Uterus (tissue), 4 donors: ENCODE data around the gene HNRNPH2. TPM values are rescaled to one million over a fixed set of nuclear protein-coding genes. Genes with fewer than 3 reads are reported as not detected.

ENCODE experiments used
- DNase-seq, 2 donors: peaks; one replicate each; pipeline ENCODE4 v3.0.0-alpha.2; 2019 to 2020
- H3K27ac ChIP-seq, 2 donors: fragments of 200-600 bp; sonication (generic); 1 replicate in 1 of 2; 2 replicates in 1 of 2; pipeline ENCODE4 v1.5.1; 2016 to 2018
- H3K27me3 ChIP-seq, 2 donors: fragments of 200-600 bp; sonication (generic); one replicate each; pipeline ENCODE4 v1.5.1; 2018 to 2019; ENCODE audit warnings: control low read depth in 1 of 2
- H3K36me3 ChIP-seq, 2 donors: fragments of 200-600 bp; sonication (generic); one replicate each; pipeline ENCODE4 v1.5.1; 2019; ENCODE audit warnings: control low read depth in 1 of 2
- H3K4me1 ChIP-seq, 2 donors: fragments of 200-600 bp; sonication (generic); one replicate each; pipeline ENCODE4 v1.5.1; 2018 to 2019; ENCODE audit warnings: control low read depth in 1 of 2
- H3K4me3 ChIP-seq, 2 donors: fragments of 200-600 bp; sonication (generic); 1 replicate in 1 of 2; 2 replicates in 1 of 2; pipeline ENCODE4 v1.5.1; 2018 to 2019; ENCODE audit warnings: mild to moderate bottlenecking in 1 of 2
- H3K9me3 ChIP-seq, 2 donors: fragments of 200-600 bp; sonication (generic); one replicate each; pipeline ENCODE4 v1.5.1; 2019; ENCODE audit warnings: control low read depth in 1 of 2
- POLR2A ChIP-seq, 2 donors: fragments of 450-650 bp; IDR thresholded peaks; one replicate each; pipeline ENCODE4 v1.6.1; 2016; ENCODE audit warnings: antibody characterized with exemption in 2 of 2, mild to moderate bottlenecking in 1 of 2, moderate library complexity in 1 of 2
- intact Hi-C: fragments of 100-400 bp; cut with DNase I; formaldehyde crosslinking; loops from one replicate; pipeline ENCODE4 v1.15.1; 2023; ENCODE audit warnings: low total_unique reads
- total RNA-seq, 4 donors: library from RNA; depleted of rRNA in 3 of 4; stranded (reverse); fragments of >200 nt in 3 of 4; gene quantifications; one replicate each; pipeline versions ENCODE4 v1.1.0 to v1.2.4, GENCODE V29; 2014 to 2023
- TF ChIP-seq, protein P1 (sequence below), 4 experiments: fragments of 200-600 bp in 2 of 4; fragments of 450-650 bp in 2 of 4; sonication (generic) in 2 of 4; IDR thresholded peaks; one replicate each; pipeline ENCODE4 v1.5.1; 2016 to 2019; ENCODE audit warnings: antibody characterized with exemption in 4 of 4, mild to moderate bottlenecking in 2 of 4, moderate library complexity in 1 of 4
- donor health status: DM: yes; HTN: yes; CAD: no.

Gene HNRNPH2
- total RNA-seq, 4 donors from 2014 or later: 22.0 to 87.2 (median 40.7) TPM

DNA sequence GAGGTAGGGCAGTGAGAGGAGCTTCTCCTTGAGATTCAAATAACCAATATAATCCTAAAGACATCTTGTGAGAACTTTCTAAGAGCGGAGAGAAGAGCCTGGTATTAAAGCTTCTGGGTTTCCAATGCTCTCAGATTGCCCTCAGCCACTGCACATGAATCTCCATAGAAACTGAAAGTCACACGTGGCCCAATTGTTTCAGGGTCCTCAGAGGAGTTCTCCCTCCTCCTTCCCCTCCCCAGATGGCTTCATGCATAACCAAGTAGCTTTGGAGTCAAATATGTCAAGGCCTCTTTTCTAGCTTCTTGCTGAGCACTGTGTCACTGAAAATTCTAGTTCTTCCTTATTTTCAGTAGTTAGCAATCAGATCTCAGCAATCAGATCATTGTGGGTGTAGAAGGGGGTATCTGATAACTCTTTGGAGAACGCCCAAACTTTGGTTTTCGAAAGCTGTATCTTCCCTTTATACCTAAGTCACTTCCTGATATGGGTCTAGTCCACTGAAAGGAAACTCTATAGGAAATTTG, 24.3 kb upstream of the HNRNPH2 start:
- H3K27me3 ChIP-seq: no peaks in the 10 kb centered on the region
- no peaks in the 10 kb centered on the region for H3K36me3 ChIP-seq
- TF ChIP-seq POLR2A (IDR thresholded peaks at IDR 0.05): no peak
- TF ChIP-seq, protein P1, sequence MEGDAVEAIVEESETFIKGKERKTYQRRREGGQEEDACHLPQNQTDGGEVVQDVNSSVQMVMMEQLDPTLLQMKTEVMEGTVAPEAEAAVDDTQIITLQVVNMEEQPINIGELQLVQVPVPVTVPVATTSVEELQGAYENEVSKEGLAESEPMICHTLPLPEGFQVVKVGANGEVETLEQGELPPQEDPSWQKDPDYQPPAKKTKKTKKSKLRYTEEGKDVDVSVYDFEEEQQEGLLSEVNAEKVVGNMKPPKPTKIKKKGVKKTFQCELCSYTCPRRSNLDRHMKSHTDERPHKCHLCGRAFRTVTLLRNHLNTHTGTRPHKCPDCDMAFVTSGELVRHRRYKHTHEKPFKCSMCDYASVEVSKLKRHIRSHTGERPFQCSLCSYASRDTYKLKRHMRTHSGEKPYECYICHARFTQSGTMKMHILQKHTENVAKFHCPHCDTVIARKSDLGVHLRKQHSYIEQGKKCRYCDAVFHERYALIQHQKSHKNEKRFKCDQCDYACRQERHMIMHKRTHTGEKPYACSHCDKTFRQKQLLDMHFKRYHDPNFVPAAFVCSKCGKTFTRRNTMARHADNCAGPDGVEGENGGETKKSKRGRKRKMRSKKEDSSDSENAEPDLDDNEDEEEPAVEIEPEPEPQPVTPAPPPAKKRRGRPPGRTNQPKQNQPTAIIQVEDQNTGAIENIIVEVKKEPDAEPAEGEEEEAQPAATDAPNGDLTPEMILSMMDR (IDR thresholded peaks at IDR 0.05): no peak
- intact Hi-C loops: no loop called here
- H3K9me3 ChIP-seq: no peaks in the 10 kb centered on the region
- no peak for DNase-seq
- H3K27ac ChIP-seq: no peak overlapping the region
- no peaks in the 10 kb centered on the region for H3K4me1 ChIP-seq
- H3K4me3 ChIP-seq: no peak overlapping the region

DNA sequence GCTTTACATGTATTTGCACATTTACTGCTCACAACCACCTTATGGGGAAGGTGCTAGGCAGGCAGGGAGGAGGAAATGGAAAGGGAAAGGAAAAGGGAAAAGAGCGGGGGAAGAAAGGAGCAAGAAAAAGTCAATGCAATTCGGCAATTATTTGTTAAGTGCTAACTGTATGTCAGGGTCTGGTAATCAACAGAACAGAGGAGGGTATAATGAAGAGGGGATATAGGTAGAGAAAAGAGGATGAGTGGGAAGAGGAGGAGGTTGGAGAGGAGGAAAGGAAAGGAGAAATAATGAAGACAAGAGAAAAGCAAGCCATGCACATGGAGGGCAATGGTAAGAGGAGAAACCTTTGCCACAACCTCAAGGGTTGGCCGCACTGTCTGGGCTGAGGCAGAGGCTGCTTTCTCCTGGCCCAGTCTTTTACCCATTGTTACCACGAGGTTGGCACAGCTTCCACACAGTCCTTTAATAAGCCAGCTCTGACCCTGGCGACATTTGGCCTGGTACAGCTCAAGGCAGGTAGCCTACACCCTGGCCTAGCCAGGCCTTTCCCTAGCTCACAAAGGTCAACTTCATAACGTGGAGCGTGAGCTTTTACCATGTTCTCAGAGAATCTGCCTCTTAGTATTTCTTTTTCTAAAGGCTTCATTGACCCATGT, 22.9 kb upstream of the HNRNPH2 start:
- Histone ChIP-seq H3K36me3 (no peaks in the 10 kb centered on the region), H3K27ac (no peak overlapping the region), H3K4me3 (no peak overlapping the region)

GRCh38 chrX:101385795-101386541, 22.1 kb upstream of the HNRNPH2 start, which contains the start of gene BTK:
Gene BTK (minus strand): TSS chrX:101386191. CDS start chrX:101375284, 10,907 bp downstream.
- intact Hi-C loops: no loop called here
- no peaks in the 10 kb centered on the region for H3K9me3 ChIP-seq
- H3K36me3 ChIP-seq: no peaks in the 10 kb centered on the region
- H3K27ac ChIP-seq: no peak within 1 kb of the TSS
- no peaks in the 10 kb centered on the region for H3K27me3 ChIP-seq
- no peak for DNase-seq
- H3K4me3 ChIP-seq: no peak within 1 kb of the TSS
- H3K4me1 ChIP-seq: no peaks in the 10 kb centered on the region
- TF ChIP-seq, protein P1 (IDR thresholded peaks at IDR 0.05): no peak
- no peak for TF ChIP-seq POLR2A (IDR thresholded peaks at IDR 0.05)

More for the DNA sequence above, 22.9 kb upstream of the HNRNPH2 start:
- no peaks in the 10 kb centered on the region for H3K9me3 ChIP-seq
- TF ChIP-seq, protein P1 (IDR thresholded peaks at IDR 0.05): no peak
- no peak for TF ChIP-seq POLR2A (IDR thresholded peaks at IDR 0.05)
- intact Hi-C loops: no loop called here
- no peak for DNase-seq
- H3K4me1 ChIP-seq: no peaks in the 10 kb centered on the region
- no peaks in the 10 kb centered on the region for H3K27me3 ChIP-seq

- no peak overlapping the region for H3K4me3 ChIP-seq
- H3K27ac ChIP-seq: no peak overlapping the region
- intact Hi-C loops: no loop called here
- no peaks in the 10 kb centered on the region for H3K27me3 ChIP-seq
- no peaks in the 10 kb centered on the region for H3K36me3 ChIP-seq
- TF ChIP-seq POLR2A (IDR thresholded peaks at IDR 0.05): no peak
- TF ChIP-seq, protein P1 (IDR thresholded peaks at IDR 0.05): no peak
- H3K9me3 ChIP-seq: no peaks in the 10 kb centered on the region
- no peak for DNase-seq
- H3K4me1 ChIP-seq: no peaks in the 10 kb centered on the region
These were observed 21.5 kb upstream of the HNRNPH2 start for GRCh38 chrX:101386542-101386885.

DNA sequence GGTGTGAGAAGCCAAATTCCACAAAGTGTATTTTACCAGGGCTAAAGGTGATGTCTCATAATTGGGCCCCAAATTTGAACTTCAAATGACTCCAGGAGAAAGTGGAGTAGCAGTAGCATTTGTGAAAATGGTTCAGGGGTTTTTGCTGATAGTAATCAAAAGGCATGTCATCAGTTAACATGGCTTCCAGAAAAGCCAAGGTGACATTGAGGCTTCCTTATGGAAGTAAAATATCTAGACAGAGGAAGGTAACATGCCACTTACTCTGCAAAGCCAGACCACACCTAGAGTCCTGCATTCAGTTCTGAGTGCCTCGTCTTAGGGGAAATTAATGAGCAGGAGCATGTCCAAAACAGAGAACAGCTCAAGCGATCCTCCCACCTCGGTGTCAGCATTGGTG, 19.4 kb upstream of the HNRNPH2 start:
- TF ChIP-seq POLR2A (IDR thresholded peaks at IDR 0.05): no peak
- TF ChIP-seq, protein P1 (IDR thresholded peaks at IDR 0.05): no peak
- H3K27ac ChIP-seq: no peak overlapping the region
- intact Hi-C loops: no loop called here
- no peaks in the 10 kb centered on the region for H3K4me1 ChIP-seq
- H3K36me3 ChIP-seq: no peaks in the 10 kb centered on the region
- DNase-seq: no peak
- no peak overlapping the region for H3K4me3 ChIP-seq
- H3K27me3 ChIP-seq: no peaks in the 10 kb centered on the region
- H3K9me3 ChIP-seq: no peaks in the 10 kb centered on the region
